OCI-LY7 (cell line): ENCODE data around the gene FZD8. TPM values are rescaled to one million over a fixed set of nuclear protein-coding genes. Genes with fewer than 3 reads are reported as not detected.

Experiments
- BruUV-seq: library from RNA; stranded (reverse); fragments of 400-500 nt; replicated peaks from 2 replicates; lab custom pipeline; 2021; lab: Mats Ljungman, UMichigan
- CTCF ChIA-PET: fragments of 300-600 bp; sonication (Branson Sonifier 250); formaldehyde crosslinking; loops from one replicate; lab custom pipeline; 2022; ENCODE audit warnings: antibody characterized with exemption; ENCODE audit not compliant: unreplicated experiment; lab: Charles Lee
- POLR2A ChIA-PET: fragments of 300-600 bp; sonication (Branson Sonifier 250); formaldehyde crosslinking; loops from one replicate; lab custom pipeline; 2022; ENCODE audit warnings: antibody characterized with exemption; lab: Charles Lee
- DNase-seq: peaks from one replicate; pipeline ENCODE4 v3.0.0-alpha.2; 2015; ENCODE audit warnings: low spot score
- H2AFZ ChIP-seq: fragments of 200-600 bp; sonication (generic), shearing (Covaris generic); 2 replicates; pipeline ENCODE4 v1.6.1; 2014; ENCODE audit warnings: mild to moderate bottlenecking, antibody characterized with exemption, low read length, moderate library complexity
- H3K27ac ChIP-seq: fragments of 200-600 bp; sonication (generic); 2 replicates; pipeline ENCODE4 v1.5.1; 2014; ENCODE audit warnings: mixed run types, low read depth, mild to moderate bottlenecking, moderate library complexity, low read length, inconsistent platforms; ENCODE audit not compliant: poor library complexity, severe bottlenecking
- H3K36me3 ChIP-seq: fragments of 200-600 bp; sonication (generic); 2 replicates; pipeline ENCODE4 v1.6.1; 2014; ENCODE audit warnings: mild to moderate bottlenecking, antibody characterized with exemption, low read length, moderate library complexity, mixed read lengths; ENCODE audit not compliant: insufficient read depth
- H3K4me1 ChIP-seq: fragments of 200-600 bp; sonication (generic); 2 replicates; pipeline ENCODE4 v1.5.1; 2014; ENCODE audit warnings: mild to moderate bottlenecking, low read length; ENCODE audit not compliant: insufficient read depth, poor library complexity, severe bottlenecking
- H3K4me2 ChIP-seq: fragments of 200-600 bp; sonication (generic); 2 replicates; pipeline ENCODE4 v1.6.1; 2014; ENCODE audit warnings: mild to moderate bottlenecking, low read length
- H3K4me3 ChIP-seq: fragments of 200-600 bp; sonication (generic); 2 replicates; pipeline ENCODE4 v1.5.1; 2014; ENCODE audit warnings: mild to moderate bottlenecking, low read depth, low read length; ENCODE audit not compliant: poor library complexity, severe bottlenecking
- H3K79me2 ChIP-seq: fragments of 200-600 bp; sonication (generic); 2 replicates; pipeline ENCODE4 v1.6.1; 2016; ENCODE audit warnings: low read depth, mild to moderate bottlenecking, low read length, moderate library complexity, mixed read lengths; ENCODE audit not compliant: insufficient read depth
- H3K9me2 ChIP-seq: fragments of 200-600 bp; sonication (generic); 2 replicates; pipeline ENCODE4 v1.6.1; 2016; ENCODE audit warnings: mild to moderate bottlenecking, low read length, mixed read lengths; ENCODE audit not compliant: insufficient read depth
- H3K9me3 ChIP-seq: fragments of 200-600 bp; sonication (generic); 2 replicates; pipeline ENCODE4 v1.6.1; 2014; ENCODE audit warnings: mild to moderate bottlenecking, mixed run types, low read length, mixed read lengths
- H4K20me1 ChIP-seq: fragments of 200-600 bp; sonication (generic); 2 replicates; pipeline ENCODE4 v1.6.1; 2014; ENCODE audit warnings: mild to moderate bottlenecking, antibody characterized with exemption, low read length, moderate library complexity, mixed read lengths; ENCODE audit not compliant: insufficient read depth
- CTCF ChIP-seq: fragments of 200-600 bp; sonication (generic); conservative IDR thresholded peaks from 2 replicates; pipeline ENCODE4 v1.5.1; 2014; ENCODE audit warnings: mild to moderate bottlenecking, antibody characterized with exemption, low read length, moderate library complexity, mixed read lengths
- EZH2phosphoT487 ChIP-seq: fragments of 200-600 bp; sonication (generic); IDR thresholded peaks from 2 replicates; pipeline ENCODE4 v1.6.1; 2018; ENCODE audit warnings: low read depth, borderline replicate concordance, mild to moderate bottlenecking, mixed run types, antibody characterized with exemption, low read length, moderate library complexity, mixed read lengths
- intact Hi-C: fragments of 100-400 bp; cut with micrococcal nuclease; formaldehyde crosslinking; loops from one replicate; pipeline ENCODE4 v1.10.0; 2022; ENCODE audit not compliant: unreplicated experiment
- total RNA-seq, 2 experiments: library from RNA; depleted of rRNA in 1 of 2; stranded (reverse); fragments of >200 nt in 1 of 2; shearing (Covaris generic) in 1 of 2; gene quantifications; 2 replicates each; pipeline ENCODE4 v1.2.3, GENCODE V29; 2014 to 2022

Gene FZD8
- total RNA-seq, 2 experiments from 2014 or later: 3.9 to 4.9 TPM

- Histone ChIP-seq H3K9me3 (no peaks in the 10 kb centered on the region), H3K36me3 (no peaks in the 10 kb centered on the region), H2AFZ (no peak overlapping the region), H4K20me1 (no peaks in the 10 kb centered on the region), H3K9me2 (no peaks in the 10 kb centered on the region), H3K79me2 (no peaks in the 10 kb centered on the region), H3K4me1 (no peaks in the 10 kb centered on the region), H3K4me3 (no peak overlapping the region), H3K4me2 (no peak overlapping the region), H3K27ac (no peak overlapping the region)
- TF ChIP-seq CTCF: no peak
- no peak for TF ChIP-seq EZH2phosphoT487
- intact Hi-C loops: no loop called here
- DNase-seq: no peak
- no TSS peak for BruUV-seq
- ChIA-PET CTCF (no interaction called here), POLR2A (interaction anchor here (0.6 to 1.9 kb wide), 3 partner anchors 9 to 137 kb away, joined by 4 to 5 read pairs (median 4); no protein-coding TSS in a partner anchor)
Measured at GRCh38 chr10:35588836-35589235, 53.3 kb downstream of the FZD8 start.

Other genes starting within 250 kb of the FZD8 start
- gene GJD4, start 37.0 kb downstream of the FZD8 start, total RNA-seq (2014; rRNA removed; shearing (Covaris generic)): not detected in 2 replicates
- gene GJD4, start 37.0 kb downstream of the FZD8 start, total RNA-seq (2022): not detected in 2 replicates